GM23338 (cell line): ENCODE data around the gene LMBR1.

Experiments
- CREB1 ChIP-seq: fragments of 250-450 bp; sonication (Bioruptor Pico); IDR thresholded peaks from 2 replicates; pipeline ENCODE4 v1.5.0; 2020; ENCODE audit warnings: low read depth, mild to moderate bottlenecking, moderate library complexity
- CTCF ChIP-seq, 2 experiments: fragments of 200-600 bp in 1 of 2; sonication (generic) in 1 of 2; conservative IDR thresholded peaks; 2 replicates each; pipeline versions ENCODE4 v1.5.1 to v1.6.1; 2016 to 2017; ENCODE audit warnings: antibody characterized with exemption in 2 of 2, low read depth in 2 of 2, mild to moderate bottlenecking in 2 of 2, moderate library complexity in 1 of 2
- ETS1 ChIP-seq: IDR thresholded peaks from 2 replicates; pipeline ENCODE4 v1.6.1; 2016; ENCODE audit warnings: antibody characterized with exemption
- EZH2 ChIP-seq: fragments of 200-600 bp; sonication (generic); IDR thresholded peaks from one replicate; pipeline ENCODE4 v1.8.0; 2017; ENCODE audit warnings: antibody characterized with exemption, mild to moderate bottlenecking, low read depth; ENCODE audit not compliant: unreplicated experiment
- EZH2phosphoT487 ChIP-seq: fragments of 200-600 bp; sonication (generic); IDR thresholded peaks from one replicate; pipeline ENCODE4 v1.8.1; 2018; ENCODE audit warnings: antibody characterized with exemption; ENCODE audit not compliant: unreplicated experiment
- JUNB ChIP-seq: IDR thresholded peaks from one replicate; pipeline ENCODE4 v1.6.1; 2016; ENCODE audit warnings: antibody characterized with exemption; ENCODE audit not compliant: unreplicated experiment
- NANOG ChIP-seq: IDR thresholded peaks from 2 replicates; pipeline ENCODE4 v1.6.1; 2016; ENCODE audit warnings: antibody characterized with exemption, borderline replicate concordance
- POLR2AphosphoS5 ChIP-seq: IDR thresholded peaks from 2 replicates; pipeline ENCODE4 v1.6.1; 2016; ENCODE audit warnings: antibody characterized with exemption, low read depth
- REST ChIP-seq: IDR thresholded peaks from one replicate; pipeline ENCODE4 v1.6.1; 2018; ENCODE audit warnings: antibody characterized with exemption; ENCODE audit not compliant: unreplicated experiment
- STAT1 ChIP-seq: IDR thresholded peaks from one replicate; pipeline ENCODE4 v1.6.1; 2016; ENCODE audit warnings: antibody characterized with exemption; ENCODE audit not compliant: unreplicated experiment
- ZNF114 ChIP-seq: fragments of 250-450 bp; sonication (Bioruptor Pico); IDR thresholded peaks from 2 replicates; pipeline ENCODE4 v1.5.0; 2020; ENCODE audit warnings: mild to moderate bottlenecking, moderate library complexity

GRCh38 chr7:156792611-156793010 lies 100.4 kb downstream of the LMBR1 start:
- TF ChIP-seq CTCF (conservative IDR thresholded peaks at IDR 0.05; ENCODE audit: low read depth in 2 of 2) (no peak), EZH2 (no peak), ZNF114 (CRISPR knock-in tag) (no peak), STAT1 (no peak), CREB1 (CRISPR knock-in tag) (no peak), NANOG (no peak), EZH2phosphoT487 (no peak), POLR2AphosphoS5 (no peak), REST (no peak), JUNB (no peak), ETS1 (no peak)
